Brain microvascular endothelial cell (primary cell): Measurements from ENCODE around the gene HCFC2.
A peak's percentile ranks its signal among the peaks of the same experiment; 100 is the strongest.

ENCODE experiments used
- DNase-seq: peaks from one replicate; pipeline ENCODE4 v3.0.0-alpha.2; 2020
- H3K27ac ChIP-seq: fragments of 250-450 bp; sonication (Bioruptor Pico); 2 replicates; pipeline ENCODE4 v1.5.1; 2020; ENCODE audit warnings: mild to moderate bottlenecking, moderate library complexity
- H3K27me3 ChIP-seq: fragments of 250-450 bp; sonication (Bioruptor Pico); replicated peaks from 2 replicates; pipeline ENCODE4 v1.5.1; 2020; ENCODE audit warnings: mild to moderate bottlenecking
- H3K36me3 ChIP-seq: fragments of 250-450 bp; sonication (Bioruptor Pico); replicated peaks from 2 replicates; pipeline ENCODE4 v1.5.1; 2020; ENCODE audit warnings: mild to moderate bottlenecking
- H3K4me3 ChIP-seq: 2 replicates; pipeline ENCODE4 v1.5.1; 2011; ENCODE audit warnings: low read depth, mild to moderate bottlenecking, control low read depth, low read length, moderate library complexity
- CTCF ChIP-seq: IDR thresholded peaks from 2 replicates; pipeline ENCODE4 v1.5.1; 2011; ENCODE audit warnings: low read depth, mild to moderate bottlenecking, moderate library complexity, low read length, control low read depth, inconsistent platforms; ENCODE audit errors: missing control alignments
- in situ Hi-C: cut with HindIII; loops from 2 replicates; pipeline ENCODE4 v1.10.0; 2017; ENCODE audit warnings: low sequenced_read_pairs, low pct_ligation_motif_present

Gene HCFC2

DNA sequence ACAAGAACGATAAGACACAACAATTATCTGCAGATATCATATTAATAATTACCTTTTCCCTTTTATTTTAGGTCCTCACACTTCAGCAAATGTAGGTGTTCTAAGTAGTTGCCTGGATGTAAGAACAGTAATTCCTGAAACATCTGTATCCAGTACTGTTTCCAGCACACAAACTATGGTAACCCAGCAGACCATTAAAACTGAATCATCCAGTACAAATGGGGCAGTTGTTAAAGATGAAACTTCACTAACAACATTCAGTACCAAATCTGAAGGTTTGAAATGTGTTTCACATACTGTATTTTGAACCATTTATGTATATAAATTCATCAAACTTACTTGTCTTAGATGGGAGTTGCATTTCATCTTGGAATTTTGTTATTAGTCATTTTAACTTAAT, 31.0 kb downstream of the HCFC2 start:
- no peak overlapping the region for H3K27ac ChIP-seq
- no peak overlapping the region for H3K4me3 ChIP-seq
- TF ChIP-seq CTCF = no peak
- in situ Hi-C loops = no loop called here
- H3K36me3 ChIP-seq = peaks cover 22% of the 10 kb centered on the region
- no peaks in the 10 kb centered on the region for H3K27me3 ChIP-seq
- no peak for DNase-seq

DNA sequence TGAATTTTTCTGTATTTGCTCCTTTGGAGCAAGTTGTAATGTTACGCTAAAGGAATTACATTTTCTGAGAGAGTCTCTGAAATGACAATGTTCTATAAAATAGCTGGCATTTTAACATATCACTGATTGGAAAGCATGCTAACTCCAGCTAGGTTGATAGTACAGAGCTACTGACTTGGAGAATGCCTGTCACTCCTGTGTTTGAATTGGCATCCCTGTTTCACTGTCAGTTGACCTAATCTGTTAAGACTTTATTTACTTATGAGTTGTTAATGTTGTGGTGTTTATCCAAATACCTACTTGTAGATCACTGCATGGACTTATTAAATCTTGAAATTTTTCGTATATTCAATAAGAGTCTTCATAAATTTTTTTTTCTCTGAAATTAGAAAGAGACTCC, 33.6 kb downstream of the HCFC2 start:
- Histone ChIP-seq H3K27ac (no peak overlapping the region), H3K36me3 (peaks cover 26% of the 10 kb centered on the region), H3K27me3 (no peaks in the 10 kb centered on the region), H3K4me3 (no peak overlapping the region)
- in situ Hi-C loops = no loop called here
- TF ChIP-seq CTCF = no peak
- no peak for DNase-seq

DNA sequence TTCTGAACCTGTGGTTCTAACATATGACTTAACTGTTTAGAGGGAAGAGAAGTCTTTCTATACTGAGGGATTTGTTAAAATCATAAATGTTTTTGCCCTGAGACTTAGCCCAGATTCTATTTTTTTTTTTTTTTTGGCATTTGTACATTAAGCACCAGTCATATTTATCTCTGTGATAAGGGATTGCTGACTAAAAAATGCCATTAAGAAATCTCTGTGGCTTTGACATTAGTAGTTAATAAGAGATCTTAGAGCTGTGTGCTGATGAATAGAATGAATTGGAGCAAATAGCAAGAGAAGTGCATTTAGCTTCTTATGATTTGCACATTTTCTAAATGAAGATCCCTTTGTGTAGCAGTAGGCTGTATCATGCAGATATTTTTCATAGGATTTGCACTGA, 41.1 kb downstream of the HCFC2 start:
- no peak overlapping the region for H3K27ac ChIP-seq
- no peak for TF ChIP-seq CTCF
- DNase-seq = no peak
- H3K27me3 ChIP-seq = no peaks in the 10 kb centered on the region
- in situ Hi-C loops = no loop called here
- peaks cover 5% of the 10 kb centered on the region for H3K36me3 ChIP-seq
- H3K4me3 ChIP-seq = no peak overlapping the region

DNA sequence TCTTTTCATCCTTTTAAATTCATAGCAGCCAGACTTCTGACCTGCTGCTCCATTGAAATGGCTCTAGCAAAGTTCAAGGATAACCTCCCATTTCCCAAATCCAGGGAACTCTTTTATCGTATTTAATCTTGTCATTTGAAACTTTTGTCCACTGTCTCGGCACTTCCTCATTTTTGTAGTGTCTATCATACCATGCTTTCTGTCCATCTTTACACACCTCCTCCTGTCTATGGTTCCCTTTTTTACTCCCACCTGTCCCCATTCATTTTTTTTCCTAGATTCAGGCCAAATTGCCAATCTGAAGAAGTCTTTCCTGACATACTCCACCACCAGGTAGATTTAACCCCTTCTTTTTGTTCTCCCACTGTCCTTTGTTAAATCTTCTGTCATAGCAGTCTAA, 42.6 kb downstream of the HCFC2 start:
- H3K27ac ChIP-seq = no peak overlapping the region
- in situ Hi-C loops = no loop called here

DNA sequence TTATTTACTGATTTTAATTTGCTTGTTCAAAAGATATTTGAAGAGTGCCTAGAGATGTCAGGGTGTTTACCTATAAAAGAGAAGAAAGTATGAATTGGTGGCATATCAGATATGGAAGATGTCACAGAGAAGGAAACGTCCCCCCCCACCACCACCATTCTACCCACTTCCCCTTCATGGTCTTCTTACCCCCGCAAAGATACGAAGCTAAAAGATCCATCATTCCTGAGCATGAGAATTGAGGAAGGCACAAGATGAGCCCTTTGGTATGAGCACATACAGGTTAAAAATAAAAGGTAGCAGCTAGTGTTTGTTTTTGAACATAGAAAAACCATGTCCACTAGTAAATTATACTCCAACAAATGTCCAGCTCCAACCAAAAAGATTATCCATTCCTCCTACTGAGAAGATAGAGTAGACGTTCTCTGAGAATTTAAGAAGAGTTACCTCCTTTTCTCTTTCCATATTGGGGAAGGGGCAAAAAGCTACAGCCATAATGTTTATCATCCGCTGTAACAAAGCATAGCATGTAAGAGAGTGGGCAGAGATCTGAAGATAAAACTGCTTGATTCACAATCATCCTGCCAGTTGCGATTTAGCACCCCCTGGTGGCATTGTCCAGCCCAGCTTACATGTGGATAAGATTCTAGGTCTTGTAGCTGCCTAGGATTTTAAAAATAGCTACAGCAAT, 44.6 kb downstream of the HCFC2 start:
- peak; percentile 97 for TF ChIP-seq CTCF
- DNase-seq = peak; percentile 88
- Histone ChIP-seq H3K36me3 (no peaks in the 10 kb centered on the region), H3K27ac (no peak overlapping the region), H3K27me3 (no peaks in the 10 kb centered on the region), H3K4me3 (no peak overlapping the region)
- in situ Hi-C loops = no loop called here

More for the DNA sequence above, 42.6 kb downstream of the HCFC2 start:
- no peak for DNase-seq
- no peak overlapping the region for H3K4me3 ChIP-seq
- peaks cover 3% of the 10 kb centered on the region for H3K36me3 ChIP-seq
- no peak for TF ChIP-seq CTCF
- no peaks in the 10 kb centered on the region for H3K27me3 ChIP-seq
